Heart left ventricle (tissue), 13 donors: ENCODE results near the gene IGFN1.

Experiments used
- CTCF ChIP-seq, 12 donors: fragments of 200-600 bp; sonication (generic) in 4 of 12; IDR thresholded peaks; one replicate each; pipeline versions ENCODE4 v1.5.0 to v1.8.0; 2018 to 2022; ENCODE audit warnings: antibody characterized with exemption in 12 of 12, mild to moderate bottlenecking in 5 of 12
- POLR2A ChIP-seq, 2 donors: fragments of 450-650 bp; IDR thresholded peaks; one replicate each; pipeline ENCODE4 v1.6.1; 2017; ENCODE audit warnings: antibody characterized with exemption in 2 of 2, mild to moderate bottlenecking in 2 of 2, moderate library complexity in 2 of 2
- donor health status: ischemic (EF 13 %, LVEDD 7.1; RV severe dilation, severe dysfunction).
- donor health status: DM: no; HTN: yes; CAD: no.
- donor health status: DM: no; HTN: no; CAD: no.
- donor health status: ischemic (EF 25% LVEDD 6.9; RV normal size, moderate dysfunction).
- donor health status: ischemic (EF 25% LVEDD 5.7; RV mildly dilated, moderate dysfunction).
- donor health status: ischemic (EF 35%, LVEDD 5.7; RV mildly dilated, moderate dysfunction).
- donor health status: nonischemic (EF 11% LVEDD 7.7; RV severe dilation, severe dysfunction).
- donor health status: DM: yes; HTN: yes; CAD: no.
- donor health status: PGD.
- donor health status: ischemic (EF 29% LVEDD 5.4; RV normal size, mild dysfunction).
- donor health status: nonischemic (EF 23%, LVEDD 6.1; RV moderate dilation, normal function).

- TF ChIP-seq CTCF (IDR thresholded peaks at IDR 0.05) = no peak
- no peak for TF ChIP-seq POLR2A (IDR thresholded peaks at IDR 0.05)
These were observed 21.4 kb upstream of the IGFN1 start for GRCh38 chr1:201169203-201169602.
